Kidney (tissue), 22 donors: Measurements from ENCODE around the gene CENPM. TPM values are rescaled to one million over a fixed set of nuclear protein-coding genes. Genes with fewer than 3 reads are reported as not detected.
A peak's percentile ranks its signal among the peaks of the same experiment; 100 is the strongest.

Experiments used
- DNase-seq, 5 donors: peaks; one replicate each; pipeline ENCODE4 v3.0.0-alpha.2; 2013 to 2020
- FAIRE-seq: peaks from 2 replicates; lab custom pipeline; 2012; peaks lifted over from hg19 to GRCh38; lab: Jason Lieb, UNC
- H3K27ac ChIP-seq, 2 donors: one replicate each; pipeline ENCODE4 v1.7.0; 2013; ENCODE audit warnings: low read depth in 2 of 2, low read length in 2 of 2, inconsistent platforms in 1 of 2
- H3K27me3 ChIP-seq: one replicate; pipeline ENCODE4 v1.7.1; 2013; ENCODE audit warnings: low read length, inconsistent platforms; ENCODE audit not compliant: control insufficient read depth, insufficient read depth
- H3K36me3 ChIP-seq, 3 donors: one replicate each; pipeline versions ENCODE4 v1.7.0 to v1.7.1; 2013; ENCODE audit warnings: low read length in 3 of 3, control low read depth in 1 of 3, inconsistent platforms in 1 of 3; ENCODE audit not compliant: insufficient read depth in 3 of 3, control insufficient read depth in 2 of 3
- H3K4me1 ChIP-seq, 3 donors: one replicate each; pipeline versions ENCODE4 v1.7.0 to v1.7.1; 2013; ENCODE audit warnings: low read length in 3 of 3, inconsistent platforms in 1 of 3, low read depth in 1 of 3; ENCODE audit not compliant: control insufficient read depth in 2 of 3, insufficient read depth in 2 of 3
- H3K4me3 ChIP-seq, 3 donors: one replicate each; pipeline versions ENCODE4 v1.7.0 to v1.8.1; 2013; ENCODE audit warnings: low read length in 3 of 3, control low read depth in 1 of 3, inconsistent platforms in 1 of 3
- H3K9ac ChIP-seq, 3 donors: one replicate each; pipeline versions ENCODE4 v1.7.0 to v1.7.1; 2013; ENCODE audit warnings: low read length in 3 of 3, control low read depth in 1 of 3, inconsistent platforms in 1 of 3
- H3K9me3 ChIP-seq, 3 donors: one replicate each; pipeline versions ENCODE4 v1.7.0 to v1.7.1; 2013; ENCODE audit warnings: low read length in 3 of 3, control low read depth in 1 of 3, inconsistent platforms in 1 of 3; ENCODE audit not compliant: control insufficient read depth in 2 of 3, insufficient read depth in 1 of 3
- CTCF ChIP-seq: IDR thresholded peaks from 3 replicates; pipeline ENCODE4 v1.5.1; 2012; ENCODE audit warnings: mild to moderate bottlenecking, moderate library complexity, borderline replicate concordance; ENCODE audit not compliant: insufficient read depth; ENCODE audit errors: extremely low read depth
- intact Hi-C: fragments of 100-400 bp; cut with DNase I; formaldehyde crosslinking; loops from one replicate; pipeline ENCODE4 v1.11.1; 2022
- long read RNA-seq, 10 donors: library from polyadenylated mRNA in 1 of 10; unstranded in 1 of 10; transcript quantifications; one replicate each; pipeline ENCODE4 v2.0.0 and lab custom pipeline, GENCODE V29; 2021 to 2026
- polyA plus RNA-seq: library from polyadenylated mRNA; stranded (reverse); fragments of 350-450 nt; fragmentation: Illumina TruSeq; extraction: RNeasy Lipid Tissue Mini Kit (QIAGEN cat#74804); gene quantifications from one replicate; pipeline ENCODE4 v1.2.3, GENCODE V29; 2014; ENCODE audit warnings: low read depth, low replicate concordance; ENCODE audit not compliant: insufficient read depth
- total RNA-seq: library from RNA; stranded (reverse); fragmentation: NEBNext Ultra II Directional; extraction: Animal tissue kit (Norgen Biotek cat#: 25700); gene quantifications from one replicate; pipeline ENCODE4 v1.2.1, GENCODE V29; 2021
- donor health status: control.
- donor health status: control.
- donor health status: control.
- donor health status: control.
- donor health status: control.
- donor health status: DM: yes; HTN: yes; CAD: no.
- donor health status: Normal renal cell carcinoma (clear cell type).

The CENPM gene
- total RNA-seq (2.8 TPM), polyA plus RNA-seq (2.8 TPM)
- long read RNA-seq, donor 1, partial matches to known transcripts: 0 of 7 reads
- long read RNA-seq, donor 1, other reads (novel, unspliced or antisense): 0 of 7 reads
- long read RNA-seq, donor 2, transcript CENPM-201 (6 exons, 966 nt): major isoform, 6 of 7 reads
- long read RNA-seq, donor 2, partial matches to known transcripts: 0 of 7 reads
- long read RNA-seq, donor 2, other reads (novel, unspliced or antisense): 0 of 7 reads
- long read RNA-seq, donor 3, transcript CENPM-201 (6 exons, 966 nt): major isoform, 7 of 8 reads
- long read RNA-seq, donor 3, partial matches to known transcripts: 0 of 8 reads
- long read RNA-seq, donor 3, other reads (novel, unspliced or antisense): 0 of 8 reads
- long read RNA-seq, donor 4, transcript CENPM-201 (6 exons, 966 nt): major isoform, 11 of 15 reads
- long read RNA-seq, donor 4, partial matches to known transcripts: 0 of 15 reads
- long read RNA-seq, donor 4, other reads (novel, unspliced or antisense): 0 of 15 reads
- long read RNA-seq, donor 5: 0 reads
- long read RNA-seq, donor 6, transcript CENPM-201 (6 exons, 966 nt): major isoform, 15 of 17 reads
- long read RNA-seq, donor 6, partial matches to known transcripts: 0 of 17 reads
- long read RNA-seq, donor 6, other reads (novel, unspliced or antisense): 0 of 17 reads
- long read RNA-seq, donor 7, partial matches to known transcripts: 0 of 1 reads
- long read RNA-seq, donor 7, other reads (novel, unspliced or antisense): 1 of 1 reads
- long read RNA-seq, donor 8, transcript CENPM-201 (6 exons, 966 nt): major isoform, 7 of 8 reads
- long read RNA-seq, donor 8, partial matches to known transcripts: 0 of 8 reads
- long read RNA-seq, donor 8, other reads (novel, unspliced or antisense): 0 of 8 reads
- long read RNA-seq, donor 9, partial matches to known transcripts: 0 of 5 reads
- long read RNA-seq, donor 9, other reads (novel, unspliced or antisense): 0 of 5 reads
- long read RNA-seq, donor 10, partial matches to known transcripts: 0 of 4 reads
- long read RNA-seq, donor 10, other reads (novel, unspliced or antisense): 0 of 4 reads

GRCh38 chr22:41946629-41947423 is at the start of gene CENPM:
Gene CENPM, minus strand, starts transcription at chr22:41947152. Its CDS starts 76 bp downstream, at chr22:41947076.
- H3K9ac ChIP-seq: peak within 1 kb of the TSS; percentile 40 to 55 (median 55)

GRCh38 chr22:41995211-41995610 is 48.3 kb upstream of the CENPM start:
- no peaks in the 10 kb centered on the region for H3K36me3 ChIP-seq
- intact Hi-C loops: no loop called here
- no peaks in the 10 kb centered on the region for H3K9me3 ChIP-seq
- no peaks in the 10 kb centered on the region for H3K4me1 ChIP-seq
- no peak for FAIRE-seq
- no peak for TF ChIP-seq CTCF
- DNase-seq: no peak
- H3K9ac ChIP-seq: no peak overlapping the region
- no peak overlapping the region for H3K27ac ChIP-seq
- H3K27me3 ChIP-seq: no peaks in the 10 kb centered on the region
- H3K4me3 ChIP-seq: no peak overlapping the region

More at GRCh38 chr22:41946629-41947423, at the start of gene CENPM:
- H3K36me3 ChIP-seq: no peaks in the 10 kb centered on the region
- H3K27me3 ChIP-seq: no peaks in the 10 kb centered on the region
- TF ChIP-seq CTCF: no peak
- peaks cover 0 to 9% (median 5%) of the 10 kb centered on the region in 3 donors for H3K4me1 ChIP-seq
- intact Hi-C loops: no loop called here
- FAIRE-seq (no peak), DNase-seq (peak; percentile 95 to 98 (median 97))
- peak within 1 kb of the TSS; percentile 73 to 76 (median 75) for H3K4me3 ChIP-seq
- no peaks in the 10 kb centered on the region for H3K9me3 ChIP-seq
- H3K27ac ChIP-seq: peak within 1 kb of the TSS in 1 of 2 donors; percentile 11

GRCh38 chr22:41992496-41992895 is 45.5 kb upstream of the CENPM start:
- DNase-seq (no peak), FAIRE-seq (no peak)
- H3K9ac ChIP-seq: no peak overlapping the region
- H3K4me3 ChIP-seq: no peak overlapping the region
- no peak overlapping the region for H3K27ac ChIP-seq
- H3K4me1 ChIP-seq: no peaks in the 10 kb centered on the region
- no peaks in the 10 kb centered on the region for H3K36me3 ChIP-seq
- H3K9me3 ChIP-seq: no peaks in the 10 kb centered on the region
- TF ChIP-seq CTCF: no peak
- intact Hi-C loops: no loop called here
- H3K27me3 ChIP-seq: no peaks in the 10 kb centered on the region
